OCI-LY7 (cell line): Measurements from ENCODE around the gene YAF2. TPM values are rescaled to one million over a fixed set of nuclear protein-coding genes. Genes with fewer than 3 reads are reported as not detected.

ENCODE experiments used
- BruUV-seq: library from RNA; stranded (reverse); fragments of 400-500 nt; replicated peaks from 2 replicates; lab custom pipeline; 2021; lab: Mats Ljungman, UMichigan
- CTCF ChIA-PET: fragments of 300-600 bp; sonication (Branson Sonifier 250); formaldehyde crosslinking; loops from one replicate; lab custom pipeline; 2022; ENCODE audit warnings: antibody characterized with exemption; ENCODE audit not compliant: unreplicated experiment; lab: Charles Lee
- POLR2A ChIA-PET: fragments of 300-600 bp; sonication (Branson Sonifier 250); formaldehyde crosslinking; loops from one replicate; lab custom pipeline; 2022; ENCODE audit warnings: antibody characterized with exemption; lab: Charles Lee
- DNase-seq: peaks from one replicate; pipeline ENCODE4 v3.0.0-alpha.2; 2015; ENCODE audit warnings: low spot score
- H2AFZ ChIP-seq: fragments of 200-600 bp; sonication (generic), shearing (Covaris generic); 2 replicates; pipeline ENCODE4 v1.6.1; 2014; ENCODE audit warnings: mild to moderate bottlenecking, antibody characterized with exemption, low read length, moderate library complexity
- H3K27ac ChIP-seq: fragments of 200-600 bp; sonication (generic); 2 replicates; pipeline ENCODE4 v1.5.1; 2014; ENCODE audit warnings: mixed run types, low read depth, mild to moderate bottlenecking, moderate library complexity, low read length, inconsistent platforms; ENCODE audit not compliant: poor library complexity, severe bottlenecking
- H3K36me3 ChIP-seq: fragments of 200-600 bp; sonication (generic); 2 replicates; pipeline ENCODE4 v1.6.1; 2014; ENCODE audit warnings: mild to moderate bottlenecking, antibody characterized with exemption, low read length, moderate library complexity, mixed read lengths; ENCODE audit not compliant: insufficient read depth
- H3K4me1 ChIP-seq: fragments of 200-600 bp; sonication (generic); 2 replicates; pipeline ENCODE4 v1.5.1; 2014; ENCODE audit warnings: mild to moderate bottlenecking, low read length; ENCODE audit not compliant: insufficient read depth, poor library complexity, severe bottlenecking
- H3K4me2 ChIP-seq: fragments of 200-600 bp; sonication (generic); 2 replicates; pipeline ENCODE4 v1.6.1; 2014; ENCODE audit warnings: mild to moderate bottlenecking, low read length
- H3K4me3 ChIP-seq: fragments of 200-600 bp; sonication (generic); 2 replicates; pipeline ENCODE4 v1.5.1; 2014; ENCODE audit warnings: mild to moderate bottlenecking, low read depth, low read length; ENCODE audit not compliant: poor library complexity, severe bottlenecking
- H3K79me2 ChIP-seq: fragments of 200-600 bp; sonication (generic); 2 replicates; pipeline ENCODE4 v1.6.1; 2016; ENCODE audit warnings: low read depth, mild to moderate bottlenecking, low read length, moderate library complexity, mixed read lengths; ENCODE audit not compliant: insufficient read depth
- H3K9me2 ChIP-seq: fragments of 200-600 bp; sonication (generic); 2 replicates; pipeline ENCODE4 v1.6.1; 2016; ENCODE audit warnings: mild to moderate bottlenecking, low read length, mixed read lengths; ENCODE audit not compliant: insufficient read depth
- H3K9me3 ChIP-seq: fragments of 200-600 bp; sonication (generic); 2 replicates; pipeline ENCODE4 v1.6.1; 2014; ENCODE audit warnings: mild to moderate bottlenecking, mixed run types, low read length, mixed read lengths
- H4K20me1 ChIP-seq: fragments of 200-600 bp; sonication (generic); 2 replicates; pipeline ENCODE4 v1.6.1; 2014; ENCODE audit warnings: mild to moderate bottlenecking, antibody characterized with exemption, low read length, moderate library complexity, mixed read lengths; ENCODE audit not compliant: insufficient read depth
- CTCF ChIP-seq: fragments of 200-600 bp; sonication (generic); conservative IDR thresholded peaks from 2 replicates; pipeline ENCODE4 v1.5.1; 2014; ENCODE audit warnings: mild to moderate bottlenecking, antibody characterized with exemption, low read length, moderate library complexity, mixed read lengths
- EZH2phosphoT487 ChIP-seq: fragments of 200-600 bp; sonication (generic); IDR thresholded peaks from 2 replicates; pipeline ENCODE4 v1.6.1; 2018; ENCODE audit warnings: low read depth, borderline replicate concordance, mild to moderate bottlenecking, mixed run types, antibody characterized with exemption, low read length, moderate library complexity, mixed read lengths
- intact Hi-C: fragments of 100-400 bp; cut with micrococcal nuclease; formaldehyde crosslinking; loops from one replicate; pipeline ENCODE4 v1.10.0; 2022; ENCODE audit not compliant: unreplicated experiment
- total RNA-seq, 2 experiments: library from RNA; depleted of rRNA in 1 of 2; stranded (reverse); fragments of >200 nt in 1 of 2; shearing (Covaris generic) in 1 of 2; gene quantifications; 2 replicates each; pipeline ENCODE4 v1.2.3, GENCODE V29; 2014 to 2022

The YAF2 gene
- total RNA-seq, 2 experiments from 2014 or later: 16.2 to 43.6 TPM

GRCh38 chr12:42125388-42125767, 112.7 kb downstream of the YAF2 start:
- CTCF ChIA-PET: interaction anchor here (0.5 kb wide), 1 partner anchor 542 kb away, joined by 4 read pairs; no protein-coding TSS in a partner anchor

GRCh38 chr12:42124764-42125387, 113.2 kb downstream of the YAF2 start:
- CTCF ChIA-PET: interaction anchor here (0.5 kb wide), 1 partner anchor 541 kb away, joined by 4 read pairs; no protein-coding TSS in a partner anchor
- POLR2A ChIA-PET: interaction anchor here (0.6 to 1.0 kb wide), 2 partner anchors 18 to 20 kb away, joined by 4 read pairs; no protein-coding TSS in a partner anchor
- H3K79me2 ChIP-seq: peaks cover 17% of the 10 kb centered on the region; the same call in 1 of the 2 replicates

More at GRCh38 chr12:42125388-42125767, 112.7 kb downstream of the YAF2 start:
- no peak for DNase-seq
- Histone ChIP-seq H3K36me3 (no peaks in the 10 kb centered on the region), H3K9me3 (no peaks in the 10 kb centered on the region), H3K4me1 (no peaks in the 10 kb centered on the region), H3K9me2 (no peaks in the 10 kb centered on the region), H3K27ac (no peak overlapping the region), H3K4me2 (peak overlapping the region; percentile 0; the same call in 1 of the 2 replicates), H3K4me3 (no peak overlapping the region), H4K20me1 (no peaks in the 10 kb centered on the region), H3K79me2 (peaks cover 19% of the 10 kb centered on the region; the same call in 1 of the 2 replicates), H2AFZ (no peak overlapping the region)
- TF ChIP-seq EZH2phosphoT487 (no peak), CTCF (no peak)
- no TSS peak for BruUV-seq
- intact Hi-C loops: loop anchor here (10.0 kb wide), 1 partner anchor 439 kb away; no protein-coding TSS in a partner anchor
- POLR2A ChIA-PET: interaction anchor here (0.6 kb wide), 1 partner anchor 17 kb away, joined by 4 read pairs; no protein-coding TSS in a partner anchor

More at GRCh38 chr12:42124764-42125387, 113.2 kb downstream of the YAF2 start:
- no TSS peak for BruUV-seq
- no peak overlapping the region for H3K27ac ChIP-seq
- DNase-seq: no peak
- no peak for TF ChIP-seq CTCF
- no peak for TF ChIP-seq EZH2phosphoT487
- H3K4me1 ChIP-seq: no peaks in the 10 kb centered on the region
- H2AFZ ChIP-seq: no peak overlapping the region
- H3K4me2 ChIP-seq: peak overlapping the region; percentile 0; the same call in 1 of the 2 replicates
- H3K4me3 ChIP-seq: no peak overlapping the region
- intact Hi-C loops: loop anchor here (10.0 kb wide), 1 partner anchor 440 kb away; no protein-coding TSS in a partner anchor
- H3K9me3 ChIP-seq: no peaks in the 10 kb centered on the region
- H4K20me1 ChIP-seq: no peaks in the 10 kb centered on the region
- H3K9me2 ChIP-seq: no peaks in the 10 kb centered on the region
- H3K36me3 ChIP-seq: no peaks in the 10 kb centered on the region
